HCT116 (cell line): ENCODE results near the gene TBX15. TPM values are rescaled to one million over a fixed set of nuclear protein-coding genes. Genes with fewer than 3 reads are reported as not detected.

Source experiments
- ATAC-seq: fragments of 200-7000 bp; cut with Tn5 transposase; 2 replicates; pipeline ENCODE4 v1.9.1; 2020; ENCODE audit warnings: mild to moderate bottlenecking, moderate library complexity
- BruUV-seq: library from RNA; stranded (reverse); fragments of 400-500 nt; replicated peaks from 2 replicates; lab custom pipeline; 2021; lab: Mats Ljungman, UMichigan
- CTCF ChIA-PET: fragments of 300-600 bp; sonication (Branson Sonifier 250); formaldehyde crosslinking; loops from one replicate; lab custom pipeline; 2021; ENCODE audit warnings: antibody characterized with exemption; lab: Charles Lee
- POLR2A ChIA-PET: fragments of 300-600, 350-600 bp; sonication (Branson Sonifier 250); formaldehyde crosslinking; loops from one replicate; lab custom pipeline; 2021; ENCODE audit warnings: antibody characterized with exemption; lab: Charles Lee
- RAD21 ChIA-PET, 2 experiments: fragments of 300-600 bp; sonication (Branson Sonifier 250); formaldehyde crosslinking; loops; one replicate each; lab custom pipeline; 2023; ENCODE audit warnings: low total read pairs in 2 of 2; ENCODE audit not compliant: uncharacterized antibody in 2 of 2, unreplicated experiment in 2 of 2, low non-redundant PET in 1 of 2; lab: Charles Lee
- DNase-seq: peaks from one replicate; pipeline ENCODE4 v3.0.0-alpha.2; 2010; ENCODE audit warnings: low read depth, low spot score
- H2AFZ ChIP-seq: fragments of 200-600 bp; shearing (Covaris generic), sonication (generic); 2 replicates; pipeline ENCODE4 v1.6.1; 2017; ENCODE audit warnings: low read depth, mixed run types, mixed read lengths, antibody characterized with exemption, low read length; ENCODE audit not compliant: poor library complexity, severe bottlenecking
- H3K27ac ChIP-seq: 2 replicates; pipeline ENCODE4 v1.5.1; 2012; ENCODE audit warnings: low read depth, low read length
- H3K27me3 ChIP-seq: fragments of 200-600 bp; sonication (generic); 2 replicates; pipeline ENCODE4 v1.6.1; 2016; ENCODE audit warnings: mixed run types, low read length, mixed read lengths; ENCODE audit not compliant: insufficient read depth
- H3K36me3 ChIP-seq, 2 experiments: fragments of 200-500 bp in 1 of 2; fragments of 200-600 bp in 1 of 2; sonication (Bioruptor generic) in 1 of 2; sonication (generic) in 1 of 2; 2 replicates each; pipeline versions ENCODE4 v1.5.1 to v1.6.1; 2014 to 2016; ENCODE audit warnings: low read length in 2 of 2, inconsistent platforms in 1 of 2, mixed read lengths in 1 of 2, mixed run types in 1 of 2; ENCODE audit not compliant: insufficient read depth in 2 of 2, control insufficient read depth in 1 of 2
- H3K4me1 ChIP-seq, 2 experiments: fragments of 200-600 bp in 1 of 2; sonication (generic) in 1 of 2; 2 replicates each; pipeline versions ENCODE4 v1.5.1 to v1.6.1; 2012 to 2017; ENCODE audit warnings: low read length in 2 of 2, inconsistent platforms in 1 of 2, mild to moderate bottlenecking in 1 of 2, mixed read lengths in 1 of 2, mixed run types in 1 of 2, moderate library complexity in 1 of 2; ENCODE audit not compliant: insufficient read depth in 2 of 2, control insufficient read depth in 1 of 2
- H3K4me2 ChIP-seq: fragments of 200-600 bp; sonication (generic); 2 replicates; pipeline ENCODE4 v1.6.1; 2017; ENCODE audit warnings: mixed run types, low read length, mixed read lengths
- H3K4me3 ChIP-seq, 2 experiments: fragments of 200-600 bp in 1 of 2; sonication (generic) in 1 of 2; replicated peaks in 1 of 2; 2 replicates each; pipeline ENCODE4 v1.5.1; 2011 to 2016; ENCODE audit warnings: low read length in 2 of 2, control low read depth in 1 of 2, low read depth in 1 of 2, mild to moderate bottlenecking in 1 of 2, mixed read lengths in 1 of 2, mixed run types in 1 of 2
- H3K79me2 ChIP-seq: fragments of 200-600 bp; sonication (generic); 2 replicates; pipeline ENCODE4 v1.6.1; 2017; ENCODE audit warnings: mild to moderate bottlenecking, mixed run types, low read length, moderate library complexity, mixed read lengths; ENCODE audit not compliant: insufficient read depth
- H3K9ac ChIP-seq: fragments of 200-600 bp; sonication (generic); 2 replicates; pipeline ENCODE4 v1.6.1; 2016; ENCODE audit warnings: low read length, mixed read lengths
- H3K9me2 ChIP-seq: fragments of 200-600 bp; sonication (generic), shearing (Covaris generic); 2 replicates; pipeline ENCODE4 v1.6.1; 2017; ENCODE audit warnings: mixed run types, mild to moderate bottlenecking, moderate library complexity; ENCODE audit not compliant: insufficient read depth
- H3K9me3 ChIP-seq, 2 experiments: fragments of 200-500 bp in 1 of 2; fragments of 200-600 bp in 1 of 2; sonication (Bioruptor generic) in 1 of 2; sonication (generic) in 1 of 2; 2 replicates each; pipeline ENCODE4 v1.6.1; 2014 to 2017; ENCODE audit warnings: low read length in 2 of 2, mixed read lengths in 2 of 2, inconsistent platforms in 1 of 2, low read depth in 1 of 2, mild to moderate bottlenecking in 1 of 2, mixed run types in 1 of 2, moderate library complexity in 1 of 2; ENCODE audit not compliant: control insufficient read depth in 1 of 2, insufficient read depth in 1 of 2
- H4K20me1 ChIP-seq: fragments of 200-600 bp; sonication (generic), shearing (Covaris generic); 2 replicates; pipeline ENCODE4 v1.6.1; 2017; ENCODE audit warnings: mixed run types, mild to moderate bottlenecking, moderate library complexity; ENCODE audit not compliant: insufficient read depth
- CTCF ChIP-seq, 3 experiments: fragments of 200-600 bp in 1 of 3; sonication (generic) in 1 of 3; IDR thresholded peaks in 2 of 3; conservative IDR thresholded peaks in 1 of 3; 2 replicates each; pipeline ENCODE4 v1.5.1; 2012 to 2017; ENCODE audit warnings: low read depth in 2 of 3, low read length in 2 of 3, antibody characterized with exemption in 1 of 3, borderline replicate concordance in 1 of 3, control low read depth in 1 of 3, mild to moderate bottlenecking in 1 of 3, mixed read lengths in 1 of 3, mixed run types in 1 of 3, moderate library complexity in 1 of 3; ENCODE audit not compliant: insufficient read depth in 1 of 3
- EGR1 ChIP-seq: IDR thresholded peaks from 2 replicates; pipeline ENCODE4 v1.6.1; 2012; ENCODE audit warnings: low read depth
- EZH2phosphoT487 ChIP-seq: fragments of 200-600 bp; IDR thresholded peaks from 2 replicates; pipeline ENCODE4 v1.6.1; 2018; ENCODE audit warnings: antibody characterized with exemption, borderline replicate concordance
- FOSL1 ChIP-seq: IDR thresholded peaks from 2 replicates; pipeline ENCODE4 v1.6.1; 2012; ENCODE audit warnings: low read depth
- POLR2AphosphoS5 ChIP-seq: IDR thresholded peaks from 2 replicates; pipeline ENCODE4 v1.6.1; 2011; ENCODE audit warnings: mild to moderate bottlenecking, low read depth, low read length, moderate library complexity
- REST ChIP-seq: IDR thresholded peaks from 2 replicates; pipeline ENCODE4 v1.6.1; 2012; ENCODE audit warnings: low read depth
- SIN3A ChIP-seq: IDR thresholded peaks from 2 replicates; pipeline ENCODE4 v1.6.1; 2012; ENCODE audit warnings: low read depth
- YY1 ChIP-seq: IDR thresholded peaks from 2 replicates; pipeline ENCODE4 v1.6.1; 2011; ENCODE audit warnings: low read length, low read depth, moderate library complexity, mild to moderate bottlenecking; ENCODE audit not compliant: insufficient replicate concordance; ENCODE audit errors: extremely low read depth
- ZBTB33 ChIP-seq: IDR thresholded peaks from 2 replicates; pipeline ENCODE4 v1.6.1; 2011; ENCODE audit warnings: mild to moderate bottlenecking, low read length, moderate library complexity; ENCODE audit not compliant: insufficient replicate concordance; ENCODE audit errors: extremely low read depth
- ZNF274 ChIP-seq: fragments of 200-500 bp; sonication (Bioruptor generic); IDR thresholded peaks from 2 replicates; pipeline ENCODE4 v1.6.1; 2014; ENCODE audit warnings: mild to moderate bottlenecking, low read depth, low read length, inconsistent platforms
- intact Hi-C: fragments of 100-400 bp; cut with micrococcal nuclease; formaldehyde crosslinking; loops from 2 replicates; pipeline ENCODE4 v1.10.0; 2022
- total RNA-seq: library from RNA; stranded (reverse); gene quantifications from one replicate; pipeline ENCODE4 v1.2.1, GENCODE V29; 2021; ENCODE audit not compliant: unreplicated experiment
- TF ChIP-seq, protein P1 (sequence below): IDR thresholded peaks from 2 replicates; pipeline ENCODE4 v1.6.1; 2012

Gene TBX15
- total RNA-seq, 1 experiment from 2014 or later = not detected

DNA sequence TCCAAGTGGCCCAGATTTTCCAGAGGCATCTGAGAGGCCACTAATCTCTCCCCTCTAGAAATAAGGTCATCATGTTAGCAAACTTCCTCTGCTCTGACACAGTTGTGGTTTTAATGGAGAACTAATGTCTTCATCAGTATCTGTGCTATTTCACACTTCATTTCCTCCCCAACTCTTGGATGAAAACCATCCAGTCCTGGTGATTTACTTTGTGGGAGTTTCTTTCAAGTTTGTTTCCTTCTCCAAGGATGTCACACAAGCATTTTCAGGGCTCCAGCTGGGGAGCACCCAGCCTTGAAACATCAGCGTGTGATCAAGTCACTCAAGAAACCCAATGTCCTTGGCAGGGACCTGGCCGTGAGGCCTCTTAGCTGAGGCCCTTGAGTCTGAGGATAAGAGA lies 38.8 kb downstream of the TBX15 start:
- Histone ChIP-seq H3K4me3 (no peak overlapping the region), H3K9me2 (no peaks in the 10 kb centered on the region), H3K27ac (no peak overlapping the region), H2AFZ (no peak overlapping the region), H3K9ac (no peak overlapping the region), H3K4me1 (no peaks in the 10 kb centered on the region), H3K79me2 (no peaks in the 10 kb centered on the region), H3K9me3 (no peaks in the 10 kb centered on the region), H3K4me2 (no peak overlapping the region)
- BruUV-seq = no TSS peak
- no peak for DNase-seq
- POLR2A ChIA-PET = no interaction called here
- RAD21 ChIA-PET = no interaction called here
- TF ChIP-seq ZNF274 = no peak
- TF ChIP-seq EZH2phosphoT487 = no peak
- no peak for TF ChIP-seq FOSL1
- no peak for TF ChIP-seq EGR1
- TF ChIP-seq CTCF (IDR thresholded peaks at IDR 0.05 in 2 of 3, conservative IDR thresholded peaks at IDR 0.05 in 1 of 3; ENCODE audit: borderline replicate concordance in 1 of 3, insufficient read depth in 1 of 3, low read depth in 2 of 3, low read length in 2 of 3) = no peak
- TF ChIP-seq SIN3A = no peak
- no peak for TF ChIP-seq POLR2AphosphoS5
- no peak for TF ChIP-seq ZBTB33
- no peak for TF ChIP-seq REST
- TF ChIP-seq, protein P1, sequence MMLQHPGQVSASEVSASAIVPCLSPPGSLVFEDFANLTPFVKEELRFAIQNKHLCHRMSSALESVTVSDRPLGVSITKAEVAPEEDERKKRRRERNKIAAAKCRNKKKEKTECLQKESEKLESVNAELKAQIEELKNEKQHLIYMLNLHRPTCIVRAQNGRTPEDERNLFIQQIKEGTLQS = no peak
- TF ChIP-seq YY1 = no peak
- TF ChIP-seq, all 23 proteins: peak for 0
- Histone ChIP-seq H3K27me3 (peaks cover 4% of the 10 kb centered on the region; the same call in 1 of the 2 replicates), H3K36me3 (no peaks in the 10 kb centered on the region), H4K20me1 (no peaks in the 10 kb centered on the region)
- intact Hi-C loops = no loop called here
- no peak for ATAC-seq
- CTCF ChIA-PET = no interaction called here
